CD4-positive, alpha-beta T cell treated with Interleukin-4 for 4 hours (primary cell): ENCODE results near the gene HEXA.

Experiments used
- DNase-seq: peaks from one replicate; pipeline ENCODE4 v3.0.0-alpha.2; 2020

Gene HEXA

DNA sequence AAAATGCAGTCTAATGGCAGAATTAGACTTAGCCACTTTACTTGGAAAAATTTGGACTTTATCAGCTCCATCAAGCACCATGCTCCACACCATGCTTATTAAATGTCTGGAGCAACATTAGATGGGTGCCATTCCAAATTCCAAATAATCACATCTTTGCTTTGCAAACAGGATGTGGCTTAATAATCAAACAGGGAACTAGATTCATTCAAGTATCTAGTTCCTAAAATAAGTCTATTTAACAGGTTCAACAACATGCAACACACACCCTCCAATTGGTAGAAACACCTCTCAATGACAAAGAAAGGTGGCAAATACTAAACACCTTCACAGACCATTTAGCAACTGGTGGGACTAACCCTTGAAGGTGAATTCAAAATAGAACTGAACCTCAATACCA is 3.5 kb downstream of the HEXA start:
- DNase-seq, result no peak

DNA sequence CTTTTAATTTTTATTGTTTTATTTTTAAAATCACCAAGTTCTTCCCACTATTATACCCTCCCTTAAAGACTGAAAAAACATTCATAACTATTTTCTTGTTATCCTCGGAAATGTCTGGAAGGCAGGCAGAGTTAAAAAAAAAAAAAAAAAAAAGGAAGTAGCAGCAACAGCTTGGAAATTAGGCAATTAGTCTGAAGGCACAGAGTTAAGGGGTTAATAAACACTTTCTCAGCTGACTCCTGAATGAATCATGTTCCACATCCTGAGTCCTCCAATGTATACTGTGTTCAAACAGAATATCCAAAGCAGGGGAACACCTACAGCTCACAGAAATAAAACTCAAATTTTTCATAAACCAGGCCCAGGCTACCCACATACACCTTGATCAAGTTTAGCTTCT is 5.8 kb downstream of the HEXA start:
- no peak for DNase-seq

DNA sequence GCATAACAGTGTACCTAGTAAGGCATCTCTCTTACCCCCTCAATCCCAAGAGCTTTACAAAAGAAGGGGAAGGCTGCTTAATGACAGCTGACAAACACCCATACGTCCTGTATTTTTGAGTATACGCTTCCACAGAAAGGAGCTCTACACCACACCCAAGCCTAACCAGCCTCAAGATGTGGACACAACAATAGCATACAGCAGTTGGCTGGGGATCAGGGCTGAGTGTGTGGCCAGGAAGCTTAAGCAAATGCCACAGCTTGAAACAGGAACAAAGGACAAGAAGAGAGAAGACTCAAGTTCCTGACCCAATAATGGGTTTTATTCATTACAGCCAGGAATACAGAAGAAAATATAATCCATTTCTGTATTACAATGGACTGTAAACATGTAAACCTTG is 6.9 kb downstream of the HEXA start:
- DNase-seq, result no peak

DNA sequence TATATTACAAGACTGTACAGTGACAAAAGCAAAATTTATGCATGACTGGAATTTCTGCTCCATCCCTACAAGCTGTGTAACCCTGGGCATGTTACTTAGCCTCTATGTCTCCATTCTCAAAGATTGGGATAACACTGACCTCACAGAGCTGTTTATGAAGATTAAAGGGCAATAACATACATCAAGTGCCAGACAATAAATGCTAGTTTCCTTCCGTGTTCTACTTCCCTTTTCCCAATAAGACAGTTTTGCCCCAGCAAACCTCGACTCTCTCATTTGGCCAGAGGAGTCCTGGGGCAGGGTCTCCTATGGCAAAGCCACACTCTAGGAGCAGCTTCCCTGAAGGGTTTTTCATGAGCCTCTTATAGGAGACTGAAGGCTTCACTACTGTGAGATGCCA is 7.5 kb downstream of the HEXA start:
- DNase-seq, result no peak

DNA sequence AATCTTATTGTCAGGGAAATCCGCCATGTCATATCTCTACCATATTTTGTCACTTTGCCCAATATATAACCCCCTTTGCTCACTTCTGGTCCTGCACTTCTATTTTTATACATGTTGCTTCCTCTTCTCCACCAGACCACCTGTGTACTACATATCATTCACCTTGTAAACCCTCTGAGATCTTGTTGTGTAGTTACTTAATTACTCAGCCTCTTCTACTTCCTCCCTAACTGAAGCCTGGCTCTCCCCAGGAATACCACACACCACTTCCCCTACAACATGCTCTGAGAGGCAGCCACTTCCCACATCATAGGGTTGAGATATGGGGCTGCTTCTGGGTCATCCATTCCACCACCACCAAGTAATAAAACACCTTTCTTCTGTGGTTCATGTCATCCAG is 10.0 kb downstream of the HEXA start:
- peak; percentile 32 for DNase-seq

DNA sequence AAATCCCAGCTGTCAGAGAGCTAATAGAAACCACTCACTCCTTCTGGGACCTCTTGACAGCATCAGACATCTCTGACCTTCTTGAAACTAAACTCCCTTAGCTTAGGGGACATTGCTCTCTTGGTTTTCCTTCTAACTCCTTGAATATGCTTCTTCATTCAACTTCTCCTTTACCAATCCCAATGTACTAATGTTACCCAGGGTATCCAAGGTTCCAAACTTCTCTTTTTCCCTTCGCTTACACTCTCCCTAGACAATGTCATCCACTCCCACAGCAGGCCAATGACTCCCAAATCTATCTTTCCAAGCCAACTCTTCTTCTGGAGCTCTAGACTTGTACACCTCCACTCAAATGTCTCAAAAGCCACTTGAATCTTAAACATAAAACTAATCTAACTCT is 14.6 kb downstream of the HEXA start:
- no peak for DNase-seq

DNA sequence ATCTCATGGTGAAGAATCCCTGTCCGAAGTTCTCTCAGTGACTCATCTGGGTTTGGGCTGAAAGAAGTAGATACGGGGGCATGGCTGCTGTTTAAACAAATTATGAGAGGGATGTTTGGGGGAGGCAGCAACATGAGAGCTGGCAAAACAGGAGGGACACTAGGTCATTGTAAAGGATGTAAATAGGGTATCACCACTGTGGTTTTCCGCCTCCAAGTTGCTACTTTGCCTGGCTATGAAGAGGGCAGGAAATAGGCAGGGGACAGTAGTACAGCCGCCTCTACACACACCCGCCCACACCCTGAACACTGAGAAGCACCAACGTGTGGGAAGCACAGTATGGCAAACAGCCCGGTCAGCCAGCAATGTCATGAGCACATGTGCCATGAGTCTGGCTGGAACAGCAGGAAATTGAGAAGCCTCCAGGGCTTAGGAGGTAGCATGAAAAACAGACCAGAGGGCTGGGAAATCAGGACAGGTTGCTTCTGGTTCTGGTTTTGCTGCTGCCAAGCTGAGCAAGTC is 17.1 kb downstream of the HEXA start:
- no peak for DNase-seq

DNA sequence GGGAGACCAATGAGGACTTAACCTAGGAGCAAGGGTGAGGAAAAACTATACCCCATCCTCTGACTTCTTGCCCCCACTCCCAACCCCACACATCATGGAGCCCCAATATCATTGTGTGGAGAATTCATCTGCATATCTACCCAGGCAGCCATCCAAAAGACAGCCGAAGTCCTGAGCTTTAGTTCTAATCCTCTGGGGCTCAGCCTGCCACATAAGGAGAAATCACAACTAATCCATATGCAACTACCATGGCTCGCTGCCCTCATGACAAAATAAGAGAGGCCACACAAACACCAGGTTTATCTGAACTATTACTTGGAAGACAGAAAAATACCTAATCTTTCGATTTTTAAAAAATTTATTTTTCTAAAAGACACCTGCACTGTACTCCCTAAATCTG is 17.7 kb downstream of the HEXA start:
- DNase-seq, result no peak

DNA sequence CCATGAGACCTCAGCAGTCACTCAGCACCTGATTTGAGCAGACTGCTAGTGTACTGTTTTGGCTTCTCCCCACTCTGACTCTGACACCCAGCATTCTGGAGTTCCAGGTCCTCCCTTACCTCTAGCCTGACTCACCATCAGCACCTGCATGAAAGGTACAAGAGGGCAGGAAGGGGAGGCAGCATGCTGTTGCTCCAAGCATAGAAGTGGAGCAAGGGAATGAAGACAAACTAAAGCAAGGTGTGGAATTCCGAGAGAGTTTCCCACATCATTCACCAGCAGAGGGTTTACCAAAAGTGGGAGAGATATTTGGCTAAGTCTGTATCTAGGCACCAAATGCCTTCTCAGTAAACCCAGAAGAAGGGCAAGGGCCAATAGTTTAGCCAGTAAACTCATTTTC is 21.3 kb downstream of the HEXA start:
- no peak for DNase-seq

DNA sequence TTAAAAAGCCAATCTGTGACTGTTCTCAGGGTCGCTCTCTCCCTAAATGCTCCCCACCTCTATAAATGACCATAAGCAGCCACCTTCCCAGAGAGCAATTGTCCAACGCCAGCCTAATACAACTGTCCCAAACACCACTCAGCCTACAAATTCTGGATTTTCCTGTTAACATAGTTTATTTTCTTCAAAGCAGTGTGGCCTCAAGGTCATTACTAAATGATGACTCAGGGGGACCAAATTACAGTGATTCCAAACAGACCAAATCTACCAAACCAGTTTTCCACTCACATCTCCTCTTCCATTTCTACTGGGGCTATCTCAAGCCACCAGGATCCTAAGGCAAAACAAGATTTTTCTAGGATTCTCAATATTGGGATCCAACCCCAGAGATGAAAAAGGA is 22.5 kb downstream of the HEXA start:
- DNase-seq, result no peak

DNA sequence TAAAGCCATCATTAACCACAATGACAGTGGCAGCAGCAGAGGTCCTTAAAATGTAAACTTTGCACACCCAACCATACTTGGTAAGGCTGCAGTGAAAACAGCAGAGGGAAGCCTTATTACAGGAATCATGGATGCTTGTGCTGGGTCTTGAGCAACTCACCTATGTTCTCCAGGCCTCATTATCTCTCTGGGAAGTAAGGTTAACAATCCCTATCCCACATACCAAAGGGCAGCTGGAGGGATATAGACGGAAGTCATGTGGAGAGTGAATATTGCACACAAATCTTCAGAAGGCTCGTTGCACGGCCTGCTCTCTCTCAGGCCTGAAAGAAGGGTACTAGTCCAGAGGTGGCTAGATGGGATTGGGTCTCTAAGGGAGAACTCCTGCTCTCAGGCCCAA is 30.0 kb downstream of the HEXA start:
- no peak for DNase-seq

DNA sequence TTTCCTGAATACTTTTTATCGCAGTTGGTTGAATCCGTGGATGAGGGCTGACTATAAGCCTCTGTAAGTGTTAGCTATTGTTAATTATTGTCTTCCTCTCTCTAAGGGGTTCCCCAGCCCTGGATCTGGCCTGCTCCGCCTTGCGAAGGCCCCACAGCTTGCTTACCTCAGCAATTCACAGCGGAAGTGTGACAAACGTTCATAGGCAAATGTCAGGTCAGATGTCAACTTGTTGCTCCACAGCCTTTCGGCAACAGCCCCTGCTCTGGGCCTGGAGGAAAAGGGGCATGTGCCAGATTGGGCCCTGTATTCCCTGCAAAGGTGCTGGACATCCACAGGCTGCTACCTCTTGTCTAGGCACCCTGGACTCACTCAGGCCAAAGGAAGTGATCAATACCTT is 30.5 kb downstream of the HEXA start:
- no peak for DNase-seq

DNA sequence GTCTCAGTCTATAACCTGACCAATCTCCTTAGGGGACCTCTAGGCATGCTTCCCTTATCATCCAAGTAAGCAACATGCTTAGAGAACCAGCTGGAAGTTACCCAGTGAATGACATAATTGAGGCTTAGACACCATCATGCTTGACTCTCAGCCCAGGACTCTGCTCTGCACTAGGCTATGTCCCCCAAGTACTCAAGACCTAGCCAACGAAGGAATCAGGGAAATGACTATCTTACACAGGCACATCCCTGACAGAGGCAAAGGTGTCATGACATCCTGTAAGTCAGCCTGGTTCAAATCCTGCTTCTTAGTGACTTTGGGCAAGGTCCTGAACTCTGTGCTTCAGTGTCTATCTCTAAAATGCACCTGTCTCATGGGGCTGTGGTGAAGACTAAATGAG is 31.2 kb downstream of the HEXA start:
- no peak for DNase-seq

DNA sequence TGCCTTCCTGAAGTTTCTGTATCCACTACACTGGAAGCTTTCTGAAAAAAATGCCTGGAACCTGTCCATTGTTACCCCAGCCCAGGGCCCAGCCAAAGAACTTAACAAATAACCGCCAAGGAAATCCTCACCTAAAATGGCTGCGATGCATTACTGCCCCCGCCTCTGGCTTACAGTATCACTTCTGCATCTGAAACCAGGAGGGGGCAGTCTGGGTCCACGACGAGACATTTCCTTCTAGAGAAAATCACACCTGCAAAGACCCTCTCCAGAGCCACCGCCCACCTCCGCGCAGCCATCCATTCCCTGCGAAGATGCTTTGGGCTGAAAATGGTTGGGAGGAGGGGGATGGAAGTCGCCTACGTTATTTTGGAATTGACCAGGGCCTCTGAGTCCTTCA is 33.4 kb downstream of the HEXA start:
- peak; percentile 26 for DNase-seq

DNA sequence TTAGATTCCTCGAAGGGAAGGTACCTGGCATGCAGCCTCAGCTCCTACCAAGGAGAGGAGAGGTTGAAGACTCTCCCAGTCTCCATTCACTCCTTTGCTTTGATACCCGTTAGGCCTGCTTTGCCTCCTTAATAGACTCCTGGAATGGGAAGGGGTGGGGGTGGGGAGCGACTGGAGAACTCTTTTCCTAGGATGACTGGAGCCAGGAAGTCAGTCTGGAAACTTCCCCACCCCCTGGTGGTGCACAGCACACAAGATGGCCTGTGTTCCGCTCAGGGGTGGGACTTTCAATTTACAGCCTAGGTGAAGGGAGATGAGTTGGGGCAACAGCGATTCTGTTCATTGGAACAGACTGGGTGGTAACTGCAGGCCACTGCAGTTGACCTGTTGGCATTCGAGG is 34.5 kb downstream of the HEXA start:
- no peak for DNase-seq

DNA sequence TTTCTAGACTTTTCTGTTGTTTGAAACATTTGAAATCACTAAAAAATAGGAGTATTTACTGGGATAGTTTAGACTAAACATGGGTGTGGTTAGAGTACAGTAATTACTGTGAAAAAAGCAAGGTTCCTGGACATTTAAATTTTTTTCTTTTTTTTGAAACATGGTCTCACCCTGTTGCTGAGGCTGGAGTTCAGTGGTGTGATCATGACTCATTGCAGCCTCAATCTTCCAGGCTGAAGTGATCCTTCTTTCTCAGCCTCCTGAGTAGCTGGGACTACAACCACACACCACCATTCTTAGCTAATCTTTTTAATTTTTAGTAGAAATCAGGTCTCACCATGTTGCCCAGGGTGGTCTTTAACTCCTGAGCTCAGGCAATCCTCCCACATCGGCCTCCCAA is 35.4 kb downstream of the HEXA start:
- DNase-seq, result no peak

DNA sequence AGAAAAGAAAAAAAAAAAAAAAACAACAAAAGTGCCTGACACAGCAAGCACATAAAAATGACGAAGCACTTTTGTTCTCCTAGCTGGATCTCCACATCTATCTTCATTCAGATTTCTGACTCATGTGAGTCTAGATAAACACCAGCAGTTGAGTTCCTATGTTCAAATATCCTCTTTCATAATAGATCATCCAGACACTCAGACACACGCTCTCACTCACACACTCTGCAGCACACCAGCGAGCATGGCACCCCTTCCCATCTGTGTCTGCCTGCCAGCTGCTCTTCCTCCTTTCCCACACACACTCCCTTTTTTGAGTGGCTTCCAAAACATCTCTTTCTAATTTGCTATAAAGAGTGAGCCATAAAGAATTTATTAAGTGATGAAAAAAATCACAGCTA is 36.0 kb downstream of the HEXA start:
- no peak for DNase-seq

DNA sequence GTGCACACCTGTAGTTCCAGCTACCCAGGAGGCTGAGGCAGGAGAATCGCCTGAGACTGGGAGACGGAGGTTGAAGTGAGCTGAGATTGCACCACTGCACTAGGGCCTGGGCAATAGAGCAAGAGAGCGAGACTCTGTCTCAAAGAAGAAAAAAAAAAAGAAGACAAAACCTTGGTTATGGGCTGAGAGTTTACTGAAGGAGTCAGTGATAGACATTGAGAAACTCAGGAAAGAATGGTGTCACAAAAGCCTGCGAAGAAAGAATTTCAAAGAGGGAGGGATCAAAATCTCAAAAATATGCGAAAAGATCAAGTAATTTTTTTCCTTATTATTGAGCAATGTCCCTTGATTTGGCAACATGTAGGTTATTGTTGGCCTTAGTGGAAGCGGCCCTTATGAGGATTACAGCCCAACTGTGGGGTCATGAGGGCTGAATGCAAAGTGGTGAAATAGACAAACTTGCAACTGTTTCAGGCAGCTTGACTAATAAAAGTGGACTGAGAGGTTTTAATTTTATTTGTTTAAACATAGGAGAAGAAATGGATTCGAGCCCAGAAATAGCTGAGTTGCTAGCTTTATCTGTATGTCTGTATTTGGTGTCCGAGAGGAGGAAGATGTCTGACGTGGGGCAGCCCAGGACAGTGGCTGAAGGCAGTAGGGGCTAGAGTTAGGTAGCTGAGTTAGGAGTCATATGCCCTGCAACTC is 37.0 kb downstream of the HEXA start:
- no peak for DNase-seq

DNA sequence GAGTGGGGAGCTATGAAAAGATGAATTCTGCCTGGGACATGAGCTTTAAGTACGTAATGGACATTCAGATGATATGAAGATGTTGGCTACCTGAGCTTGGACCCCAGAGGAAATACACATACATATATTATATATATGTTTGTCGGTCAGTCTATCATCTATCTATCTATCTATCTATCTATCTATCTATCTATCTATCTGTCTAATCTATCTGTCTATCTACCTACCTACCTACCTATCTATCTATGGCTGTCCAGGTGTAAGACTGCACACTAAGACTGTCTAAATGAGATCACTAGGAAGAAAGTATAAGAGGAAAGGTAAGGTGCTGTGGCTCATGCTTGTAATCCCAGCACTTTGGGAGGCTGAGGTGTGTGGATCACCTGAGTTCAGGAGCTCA is 37.7 kb downstream of the HEXA start:
- no peak for DNase-seq

DNA sequence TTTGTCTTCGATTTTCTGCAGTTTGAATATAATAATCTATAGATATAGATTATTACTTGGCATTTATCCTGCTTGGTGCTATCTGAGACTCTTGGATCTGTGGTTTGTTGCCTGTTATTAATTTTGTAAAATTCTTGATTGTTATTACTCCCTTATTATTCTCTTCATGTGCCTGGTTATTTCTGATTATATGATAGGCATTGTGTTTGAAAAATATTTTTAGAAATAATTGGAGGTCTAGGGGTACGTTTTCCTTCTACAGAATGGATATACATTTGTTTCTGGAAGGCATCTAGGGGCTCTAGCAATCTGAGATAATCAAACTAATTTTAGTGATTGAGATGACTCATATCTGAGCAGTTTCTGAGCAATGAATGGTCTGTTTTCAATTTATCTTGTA is 41.0 kb downstream of the HEXA start:
- DNase-seq, result no peak

DNA sequence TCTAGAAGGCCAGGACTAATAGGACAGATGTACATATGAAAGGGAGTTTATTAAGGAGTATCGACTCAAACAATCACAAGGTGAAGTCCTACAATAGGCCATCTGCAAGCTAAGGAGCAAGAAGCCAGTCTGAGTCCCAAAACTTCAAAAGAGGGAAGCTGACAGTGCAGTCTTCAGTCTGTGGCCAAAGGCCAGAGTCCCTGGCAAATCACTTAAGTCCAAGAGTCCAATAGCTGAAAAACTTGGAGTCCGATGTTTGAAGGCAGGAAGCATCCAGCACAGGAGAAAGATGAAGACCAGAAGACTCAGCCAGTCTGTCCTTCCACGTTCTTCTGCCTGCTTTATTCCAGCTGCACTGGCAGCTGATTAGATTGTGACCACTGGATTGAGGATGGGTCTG is 44.8 kb downstream of the HEXA start:
- DNase-seq, result no peak

DNA sequence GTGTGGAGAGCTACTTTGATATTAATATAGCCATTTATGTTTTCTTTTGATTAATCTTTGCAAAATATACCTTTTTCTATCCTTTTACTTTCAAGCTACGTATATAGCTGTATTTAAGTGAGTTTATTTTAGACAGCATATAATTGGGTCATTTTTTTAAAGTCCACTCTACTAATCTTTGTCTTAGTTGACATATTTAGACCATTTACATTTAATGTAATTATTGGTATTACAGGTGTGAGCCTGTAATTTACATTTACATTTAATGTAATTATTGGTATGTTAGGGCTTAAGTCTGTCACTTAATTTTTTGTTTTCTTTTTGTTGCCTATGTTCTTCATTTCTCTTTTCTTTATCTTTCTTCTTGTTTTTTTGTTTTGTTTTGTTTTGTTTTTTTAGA is 52.1 kb downstream of the HEXA start:
- no peak for DNase-seq

DNA sequence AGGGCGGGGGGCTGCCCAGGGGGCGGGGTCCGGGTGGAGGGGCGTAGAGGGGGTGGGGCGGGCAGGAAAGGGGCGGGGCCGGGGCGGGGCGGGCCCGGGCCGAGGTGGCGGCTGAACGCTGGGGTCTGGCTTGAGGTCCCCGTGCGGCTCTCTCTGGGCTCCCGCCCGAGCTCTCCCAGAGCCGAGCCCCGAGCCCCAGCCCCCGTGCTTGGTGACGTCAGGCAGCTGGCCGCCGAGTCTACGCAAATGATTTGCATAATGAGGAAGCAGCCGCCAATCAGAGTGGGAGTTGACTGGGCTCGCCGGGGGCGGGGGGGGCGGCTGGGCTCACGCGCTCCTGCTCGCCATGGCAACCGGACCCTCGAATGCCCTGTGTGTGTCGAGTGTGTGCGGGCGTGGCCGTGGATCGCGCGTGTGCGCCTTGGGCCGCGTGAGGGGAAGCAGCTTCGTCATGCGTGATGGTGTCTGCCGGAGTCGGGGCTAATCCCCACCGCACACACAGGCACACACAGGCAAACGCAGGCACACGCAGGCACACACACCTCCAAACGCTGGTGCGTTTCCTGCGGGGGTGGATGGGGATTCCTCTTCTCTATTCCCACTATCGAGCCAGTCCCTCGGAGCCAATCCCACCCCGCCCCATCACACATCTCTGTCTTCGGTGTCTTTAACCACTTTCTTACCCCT is 55.7 kb downstream of the HEXA start, which contains the start of gene CELF6:
TSS of gene CELF6 (minus strand) at position 173 of the 687 bp plus-strand sequence. CDS start 283 bp downstream, outside the sequence.
- DNase-seq, result peak; percentile 78

DNA sequence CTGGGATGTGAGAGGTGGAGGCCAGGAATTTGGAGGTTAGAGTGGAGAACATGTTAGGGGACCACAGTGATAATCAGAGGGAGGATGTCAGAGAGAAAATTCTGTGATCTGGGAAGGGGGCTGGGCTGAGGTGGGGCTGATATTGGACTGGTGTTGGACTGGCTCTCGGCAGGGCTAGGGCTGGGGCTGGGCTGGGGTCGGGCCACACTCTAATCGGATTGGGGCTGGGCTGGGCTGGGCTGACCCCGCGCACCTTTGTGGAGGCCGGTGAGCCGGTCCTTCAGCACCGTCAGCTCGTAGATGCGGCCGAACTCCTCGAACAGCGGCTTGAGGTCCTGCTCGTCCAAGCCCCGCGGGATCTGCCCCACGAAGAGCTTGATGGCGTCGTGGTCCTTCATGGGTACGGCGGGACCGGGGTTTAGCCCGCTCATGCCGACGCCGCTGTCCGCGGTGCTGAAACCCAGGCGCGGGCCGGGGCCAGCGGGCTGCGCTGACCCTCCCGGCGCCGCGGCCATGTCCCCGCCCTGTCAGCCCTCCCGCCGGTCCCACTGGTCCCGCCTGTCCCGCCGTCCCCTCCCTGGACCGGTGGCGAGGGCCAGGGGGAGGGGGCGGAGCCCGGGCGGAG is 56.3 kb downstream of the HEXA start:
- peak; percentile 23 for DNase-seq
